Hepatocyte (in vitro differentiated cells): Measurements from ENCODE around the gene SH3TC1. TPM values are rescaled to one million over a fixed set of nuclear protein-coding genes. Genes with fewer than 3 reads are reported as not detected.

Source experiments
- DNase-seq: peaks from one replicate; pipeline ENCODE4 v3.0.0-alpha.2; 2016; ENCODE audit warnings: low spot score
- H2AFZ ChIP-seq: fragments of 200-600 bp; sonication (generic); 2 replicates; pipeline ENCODE4 v1.6.0; 2016; ENCODE audit warnings: antibody characterized with exemption, mild to moderate bottlenecking
- H3K27ac ChIP-seq: fragments of 200-600 bp; sonication (generic); 2 replicates; pipeline ENCODE4 v1.5.1; 2016; ENCODE audit warnings: mild to moderate bottlenecking
- H3K27me3 ChIP-seq: fragments of 200-600 bp; sonication (generic); 2 replicates; pipeline ENCODE4 v1.6.1; 2016
- H3K36me3 ChIP-seq: fragments of 200-600 bp; sonication (generic); replicated peaks from 2 replicates; pipeline ENCODE4 v1.5.1; 2016; ENCODE audit warnings: low read depth; ENCODE audit not compliant: insufficient read depth
- H3K4me1 ChIP-seq: fragments of 200-600 bp; sonication (generic); 2 replicates; pipeline ENCODE4 v1.5.1; 2016; ENCODE audit warnings: mild to moderate bottlenecking, moderate library complexity; ENCODE audit not compliant: insufficient read depth
- H3K4me2 ChIP-seq: fragments of 200-600 bp; sonication (generic); 2 replicates; pipeline ENCODE4 v1.6.0; 2016
- H3K4me3 ChIP-seq: fragments of 200-600 bp; sonication (generic); 2 replicates; pipeline ENCODE4 v1.5.1; 2016; ENCODE audit warnings: mild to moderate bottlenecking
- H3K79me2 ChIP-seq: fragments of 200-600 bp; sonication (generic); 2 replicates; pipeline ENCODE4 v1.6.0; 2017; ENCODE audit warnings: mild to moderate bottlenecking
- H3K9me2 ChIP-seq: fragments of 200-600 bp; sonication (generic); replicated peaks from 2 replicates; pipeline ENCODE4 v1.6.0; 2017; ENCODE audit warnings: mild to moderate bottlenecking; ENCODE audit not compliant: insufficient read depth
- H3K9me3 ChIP-seq: fragments of 200-600 bp; sonication (generic); 2 replicates; pipeline ENCODE4 v1.5.1; 2016; ENCODE audit warnings: low read depth, mild to moderate bottlenecking
- H4K20me1 ChIP-seq: fragments of 200-600 bp; sonication (generic); 2 replicates; pipeline ENCODE4 v1.6.0; 2016; ENCODE audit warnings: mild to moderate bottlenecking; ENCODE audit not compliant: insufficient read depth, poor library complexity, severe bottlenecking
- CTCF ChIP-seq: fragments of 200-600 bp; sonication (generic); IDR thresholded peaks from 2 replicates; pipeline ENCODE4 v1.5.1; 2016; ENCODE audit warnings: antibody characterized with exemption, mild to moderate bottlenecking; ENCODE audit not compliant: poor library complexity
- EZH2 ChIP-seq: fragments of 200-600 bp; sonication (generic); IDR thresholded peaks from 2 replicates; pipeline ENCODE4 v1.6.1; 2016; ENCODE audit warnings: antibody characterized with exemption, mild to moderate bottlenecking, borderline replicate concordance
- EZH2phosphoT487 ChIP-seq: fragments of 200-600 bp; sonication (generic); IDR thresholded peaks from one replicate; pipeline ENCODE4 v1.6.1; 2018; ENCODE audit warnings: antibody characterized with exemption, mild to moderate bottlenecking, low read depth, moderate library complexity; ENCODE audit not compliant: unreplicated experiment, severe bottlenecking
- WGBS: methylation state at CpG from one replicate; pipeline ENCODE4 v1.1.6; 2016; ENCODE audit warnings: low lambda C conversion rate; ENCODE audit errors: missing lambda C conversion rate; 5-methylcytosine and 5-hydroxymethylcytosine counted together
- polyA plus RNA-seq: library from polyadenylated mRNA; unstranded; fragments of >200 nt; fragmentation: Nextera tagmentation; extraction: Ambion mirVana; gene quantifications from 2 replicates; pipeline ENCODE4 v1.2.1, GENCODE V29; 2016
- total RNA-seq: library from RNA; depleted of rRNA; stranded (reverse); fragments of >200 nt; gene quantifications from 2 replicates; pipeline ENCODE4 v1.2.3, GENCODE V29; 2014

SH3TC1 gene
- total and polyA plus RNA-seq, 2 experiments from 2014 or later: 30.3 to 35.4 TPM

- no peaks in the 10 kb centered on the region for H3K9me3 ChIP-seq
- H3K9me2 ChIP-seq: no peaks in the 10 kb centered on the region
- H3K36me3 ChIP-seq: no peaks in the 10 kb centered on the region
- H3K79me2 ChIP-seq: no peaks in the 10 kb centered on the region
- no peak overlapping the region for H2AFZ ChIP-seq
- H3K4me3 ChIP-seq: no peak overlapping the region
- H4K20me1 ChIP-seq: no peaks in the 10 kb centered on the region
- no peak for TF ChIP-seq CTCF
- TF ChIP-seq EZH2: no peak
- WGBS: 81% methylated on average over 6 of the region's 6 CpGs
- no peak for DNase-seq
- no peaks in the 10 kb centered on the region for H3K27me3 ChIP-seq
- H3K4me2 ChIP-seq: no peak overlapping the region
- no peak overlapping the region for H3K27ac ChIP-seq
- H3K4me1 ChIP-seq: peaks cover 4% of the 10 kb centered on the region
Measured at GRCh38 chr4:8254076-8254475, 55.0 kb downstream of the SH3TC1 start.

- Histone ChIP-seq H3K36me3 (no peaks in the 10 kb centered on the region), H2AFZ (no peak overlapping the region), H3K4me1 (peaks cover 4% of the 10 kb centered on the region), H3K9me2 (no peaks in the 10 kb centered on the region), H3K4me3 (no peak overlapping the region), H3K4me2 (no peak overlapping the region), H3K9me3 (no peaks in the 10 kb centered on the region), H3K79me2 (no peaks in the 10 kb centered on the region), H3K27me3 (no peaks in the 10 kb centered on the region), H3K27ac (no peak overlapping the region), H4K20me1 (no peaks in the 10 kb centered on the region)
- DNase-seq: no peak
- TF ChIP-seq CTCF (no peak), EZH2 (no peak), EZH2phosphoT487 (no peak)
- WGBS: 74% methylated on average over 14 of the region's 14 CpGs
Measured at GRCh38 chr4:8255698-8256441, 56.8 kb downstream of the SH3TC1 start.

- no peaks in the 10 kb centered on the region for H3K27me3 ChIP-seq
- H3K79me2 ChIP-seq: no peaks in the 10 kb centered on the region
- DNase-seq: no peak
- peaks cover 4% of the 10 kb centered on the region for H3K4me1 ChIP-seq
- H3K36me3 ChIP-seq: no peaks in the 10 kb centered on the region
- H2AFZ ChIP-seq: no peak overlapping the region
- 74% methylated on average over 4 of the region's 4 CpGs for WGBS
- H3K4me2 ChIP-seq: no peak overlapping the region
- no peak overlapping the region for H3K4me3 ChIP-seq
- TF ChIP-seq EZH2phosphoT487 (no peak), CTCF (no peak), EZH2 (no peak)
- H3K27ac ChIP-seq: no peak overlapping the region
- no peaks in the 10 kb centered on the region for H3K9me3 ChIP-seq
- no peaks in the 10 kb centered on the region for H3K9me2 ChIP-seq
- no peaks in the 10 kb centered on the region for H4K20me1 ChIP-seq
Measured at GRCh38 chr4:8257854-8258253, 58.8 kb downstream of the SH3TC1 start.
